Lower lobe of right lung (tissue), 2 donors: ENCODE measurements around the gene CCL20. TPM values are rescaled to one million over a fixed set of nuclear protein-coding genes. Genes with fewer than 3 reads are reported as not detected.

ENCODE experiments used
- ATAC-seq, 2 donors: fragments of 200-7000 bp; cut with Tn5 transposase; one replicate each; pipeline ENCODE4 v1.9.1; 2020 to 2022; ENCODE audit warnings: mild to moderate bottlenecking in 2 of 2, moderate library complexity in 2 of 2
- DNase-seq: peaks from one replicate; pipeline ENCODE4 v3.0.0-alpha.2; 2020
- H3K27ac ChIP-seq: fragments of 200-600 bp; one replicate; pipeline ENCODE4 v1.8.0; 2022
- H3K27me3 ChIP-seq: fragments of 200-600 bp; one replicate; pipeline ENCODE4 v1.8.0; 2022; ENCODE audit warnings: low read depth
- H3K36me3 ChIP-seq: fragments of 200-600 bp; one replicate; pipeline ENCODE4 v1.8.0; 2022; ENCODE audit warnings: mild to moderate bottlenecking
- H3K4me1 ChIP-seq: fragments of 200-600 bp; one replicate; pipeline ENCODE4 v1.8.0; 2022
- H3K4me3 ChIP-seq: fragments of 200-600 bp; one replicate; pipeline ENCODE4 v1.8.0; 2022; ENCODE audit warnings: mild to moderate bottlenecking
- H3K9me3 ChIP-seq: fragments of 200-600 bp; one replicate; pipeline ENCODE4 v1.8.0; 2022
- intact Hi-C: fragments of 100-400 bp; cut with DNase I; formaldehyde crosslinking; loops from one replicate; pipeline ENCODE4 v1.11.0; 2022
- total RNA-seq: library from RNA; stranded (reverse); fragmentation: NEBNext Ultra II Directional; extraction: Animal tissue kit (Norgen Biotek cat#: 25700); gene quantifications from one replicate; pipeline ENCODE4 v1.2.1, GENCODE V29; 2021
- TF ChIP-seq, protein P1 (sequence below): fragments of 200-600 bp; IDR thresholded peaks from one replicate; pipeline ENCODE4 v1.8.0; 2022; ENCODE audit warnings: antibody characterized with exemption, mild to moderate bottlenecking
- donor health status: DM: no; HTN: yes; CAD: no; lungs with severe emphysema.

Gene CCL20
- total RNA-seq, 1 donor from 2014 or later: 1.6 TPM

DNA sequence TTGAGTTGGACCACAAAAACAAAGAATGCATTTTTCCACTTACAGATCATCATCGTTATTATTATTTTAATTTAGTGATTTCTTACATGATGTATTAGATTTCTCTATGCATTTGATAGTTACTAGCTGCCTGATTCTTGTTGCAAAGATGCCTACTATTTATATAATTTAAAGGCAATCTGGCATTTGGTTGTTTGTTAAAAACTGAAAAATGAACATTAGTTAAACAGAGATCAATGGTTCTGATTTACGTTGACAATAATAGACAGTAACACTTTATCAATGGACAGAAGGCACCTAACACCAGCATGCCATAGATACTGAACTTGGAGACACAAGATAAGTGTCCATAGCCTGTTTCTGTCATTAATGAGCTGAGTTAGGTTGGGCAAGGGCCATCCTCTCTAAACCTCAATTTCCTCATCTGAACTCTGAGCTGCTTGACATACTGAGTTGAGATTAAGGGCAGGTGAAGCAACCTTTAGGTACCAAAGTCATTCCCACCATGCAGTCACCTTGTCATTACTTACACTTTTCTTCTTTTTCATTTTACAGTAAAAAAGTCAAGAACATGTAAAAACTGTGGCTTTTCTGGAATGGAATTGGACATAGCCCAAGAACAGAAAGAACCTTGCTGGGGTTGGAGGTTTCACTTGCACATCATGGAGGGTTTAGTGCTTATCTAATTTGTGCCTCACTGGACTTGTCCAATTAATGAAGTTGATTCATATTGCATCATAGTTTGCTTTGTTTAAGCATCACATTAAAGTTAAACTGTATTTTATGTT, 3.1 kb downstream of the CCL20 start:
- Histone ChIP-seq H3K27me3 (no peaks in the 10 kb centered on the region), H3K27ac (no peak overlapping the region), H3K36me3 (no peaks in the 10 kb centered on the region), H3K4me1 (peaks cover 11% of the 10 kb centered on the region), H3K4me3 (no peak overlapping the region), H3K9me3 (no peaks in the 10 kb centered on the region)
- DNase-seq (no peak), ATAC-seq (no peak)
- intact Hi-C loops: no loop called here
- TF ChIP-seq, protein P1, sequence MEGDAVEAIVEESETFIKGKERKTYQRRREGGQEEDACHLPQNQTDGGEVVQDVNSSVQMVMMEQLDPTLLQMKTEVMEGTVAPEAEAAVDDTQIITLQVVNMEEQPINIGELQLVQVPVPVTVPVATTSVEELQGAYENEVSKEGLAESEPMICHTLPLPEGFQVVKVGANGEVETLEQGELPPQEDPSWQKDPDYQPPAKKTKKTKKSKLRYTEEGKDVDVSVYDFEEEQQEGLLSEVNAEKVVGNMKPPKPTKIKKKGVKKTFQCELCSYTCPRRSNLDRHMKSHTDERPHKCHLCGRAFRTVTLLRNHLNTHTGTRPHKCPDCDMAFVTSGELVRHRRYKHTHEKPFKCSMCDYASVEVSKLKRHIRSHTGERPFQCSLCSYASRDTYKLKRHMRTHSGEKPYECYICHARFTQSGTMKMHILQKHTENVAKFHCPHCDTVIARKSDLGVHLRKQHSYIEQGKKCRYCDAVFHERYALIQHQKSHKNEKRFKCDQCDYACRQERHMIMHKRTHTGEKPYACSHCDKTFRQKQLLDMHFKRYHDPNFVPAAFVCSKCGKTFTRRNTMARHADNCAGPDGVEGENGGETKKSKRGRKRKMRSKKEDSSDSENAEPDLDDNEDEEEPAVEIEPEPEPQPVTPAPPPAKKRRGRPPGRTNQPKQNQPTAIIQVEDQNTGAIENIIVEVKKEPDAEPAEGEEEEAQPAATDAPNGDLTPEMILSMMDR: no peak

DNA sequence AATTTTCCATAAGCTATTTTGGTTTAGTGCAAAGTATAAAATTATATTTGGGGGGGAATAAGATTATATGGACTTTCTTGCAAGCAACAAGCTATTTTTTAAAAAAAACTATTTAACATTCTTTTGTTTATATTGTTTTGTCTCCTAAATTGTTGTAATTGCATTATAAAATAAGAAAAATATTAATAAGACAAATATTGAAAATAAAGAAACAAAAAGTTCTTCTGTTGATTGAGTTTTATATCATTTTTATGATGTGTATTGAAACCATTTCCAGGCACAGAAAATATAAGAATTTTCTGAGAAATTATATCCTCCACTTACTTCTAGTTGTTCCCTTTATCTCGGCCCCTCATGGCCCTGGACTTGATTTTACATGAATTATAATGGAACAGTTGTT, 3.7 kb downstream of the CCL20 start:
- Histone ChIP-seq H3K4me3 (no peak overlapping the region), H3K27me3 (no peaks in the 10 kb centered on the region), H3K36me3 (no peaks in the 10 kb centered on the region), H3K4me1 (peaks cover 11% of the 10 kb centered on the region), H3K27ac (no peak overlapping the region), H3K9me3 (no peaks in the 10 kb centered on the region)
- ATAC-seq: no peak
- TF ChIP-seq, protein P1: no peak
- DNase-seq: no peak
- intact Hi-C loops: no loop called here

DNA sequence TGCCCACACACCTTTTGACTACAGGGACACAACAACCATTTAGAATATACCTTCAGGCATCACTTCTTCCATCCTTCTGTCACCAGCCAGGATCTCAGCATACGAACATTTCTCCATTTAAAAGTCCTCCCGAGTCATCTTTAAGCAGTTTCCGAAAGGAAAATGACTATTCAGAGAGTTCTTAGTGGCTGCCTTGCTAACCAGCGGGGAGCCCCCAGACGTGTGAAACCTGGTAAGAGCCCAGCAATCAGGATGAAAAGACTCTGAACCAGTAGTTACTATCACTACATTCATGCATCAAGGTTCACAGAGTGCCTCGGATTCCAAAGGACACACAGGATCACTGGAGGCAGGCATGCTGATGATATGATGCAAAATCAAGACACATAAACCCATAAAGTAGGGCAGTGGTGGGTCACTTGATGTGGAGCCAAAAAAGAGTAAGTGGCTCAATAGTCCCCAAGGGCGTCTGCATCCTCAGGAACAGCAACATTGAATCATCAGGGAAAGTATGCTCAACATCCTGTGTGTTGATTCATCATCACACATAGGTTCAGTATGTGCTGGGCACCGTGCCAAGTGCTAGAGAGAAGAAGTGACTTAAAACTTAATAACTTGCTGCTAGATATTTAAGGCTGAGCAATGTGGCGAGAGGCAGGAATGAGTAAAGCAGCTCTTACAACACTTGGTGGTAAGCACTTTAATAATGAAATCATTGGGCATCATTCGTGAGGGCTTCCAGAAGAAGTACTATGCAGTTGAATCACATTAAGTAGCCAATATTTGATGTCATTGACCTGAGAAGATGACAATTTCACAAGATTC, 4.4 kb downstream of the CCL20 start:
- Histone ChIP-seq H3K27ac (no peak overlapping the region), H3K36me3 (no peaks in the 10 kb centered on the region), H3K4me3 (no peak overlapping the region), H3K27me3 (no peaks in the 10 kb centered on the region), H3K9me3 (no peaks in the 10 kb centered on the region), H3K4me1 (peaks cover 11% of the 10 kb centered on the region)
- TF ChIP-seq, protein P1: no peak
- DNase-seq: peak; percentile 92
- intact Hi-C loops: no loop called here
- peak; percentile 87 to 89 for ATAC-seq

DNA sequence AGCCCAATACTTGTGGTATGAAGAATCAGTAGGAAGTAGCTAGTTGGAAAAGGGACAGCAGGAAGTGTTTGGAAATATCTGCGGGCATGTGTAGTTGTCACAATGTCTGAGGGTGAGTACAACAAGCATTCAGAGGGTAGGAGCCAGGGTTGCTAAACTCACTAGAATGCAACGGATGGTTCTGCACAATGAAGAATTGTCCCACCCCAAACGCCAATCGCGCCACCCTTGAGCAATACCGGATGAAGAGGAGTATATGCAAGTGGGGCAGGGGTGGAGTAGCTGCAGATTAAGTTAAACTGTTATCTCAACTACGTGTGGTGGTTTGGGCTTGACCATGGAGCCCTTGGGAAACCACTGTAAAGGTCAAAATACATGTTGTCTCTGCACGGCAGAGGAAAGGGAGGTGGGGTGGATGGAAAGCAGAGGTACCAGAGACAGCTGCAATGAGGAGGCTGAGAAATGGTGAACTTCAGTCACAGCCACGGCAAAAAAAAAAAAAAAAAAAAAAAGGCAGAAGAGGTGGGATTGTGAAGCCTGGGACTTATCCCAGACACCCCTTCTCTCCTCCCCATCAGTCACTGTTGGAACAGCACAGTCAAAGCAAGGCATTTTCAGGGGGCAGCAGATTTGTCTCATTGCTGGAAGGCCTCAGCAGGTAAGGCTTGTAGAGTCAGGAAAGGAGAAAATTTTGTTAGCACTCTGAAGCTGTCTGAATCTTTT, 5.2 kb downstream of the CCL20 start:
- DNase-seq (peak; percentile 79), ATAC-seq (peak; percentile 79 to 88)
- TF ChIP-seq, protein P1: no peak
- H3K36me3 ChIP-seq: no peaks in the 10 kb centered on the region
- intact Hi-C loops: no loop called here
- peaks cover 11% of the 10 kb centered on the region for H3K4me1 ChIP-seq
- H3K9me3 ChIP-seq: no peaks in the 10 kb centered on the region
- H3K27me3 ChIP-seq: no peaks in the 10 kb centered on the region
- no peak overlapping the region for H3K27ac ChIP-seq
- H3K4me3 ChIP-seq: no peak overlapping the region

DNA sequence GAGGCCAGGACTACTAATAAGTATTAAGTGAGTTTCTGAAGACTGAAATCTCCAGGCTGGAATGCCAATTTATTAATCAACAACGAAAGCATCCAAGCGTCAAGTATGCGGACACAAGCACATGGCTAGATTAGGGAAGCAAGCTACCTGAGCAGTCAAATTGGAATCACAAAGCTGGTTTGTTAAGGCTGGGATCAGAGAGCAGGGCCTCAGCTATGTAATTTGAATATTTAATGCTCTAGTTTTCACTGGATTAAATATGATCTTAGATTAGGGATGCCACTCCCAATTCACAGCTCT, 5.7 kb downstream of the CCL20 start:
- no peak overlapping the region for H3K4me3 ChIP-seq
- ATAC-seq (no peak), DNase-seq (no peak)
- no peak overlapping the region for H3K27ac ChIP-seq
- peaks cover 11% of the 10 kb centered on the region for H3K4me1 ChIP-seq
- H3K36me3 ChIP-seq: no peaks in the 10 kb centered on the region
- TF ChIP-seq, protein P1: no peak
- intact Hi-C loops: no loop called here
- H3K9me3 ChIP-seq: no peaks in the 10 kb centered on the region
- H3K27me3 ChIP-seq: no peaks in the 10 kb centered on the region
